GM19372 (cell line): ENCODE results near the gene USP9X.
A peak's percentile ranks its signal among the peaks of the same experiment; 100 is the strongest.
"Not testable (repeated sequence)": the region's sequence is repeated elsewhere in the genome, so short reads cannot be mapped to it uniquely, and the experiment has no call there.

Experiments
- ATAC-seq: cut with Tn5 transposase; IDR thresholded peaks from one replicate; pipeline ENCODE4 v1.9.1; 2021; ENCODE audit warnings: mild to moderate bottlenecking, low read depth, moderate library complexity; ENCODE audit not compliant: unreplicated experiment

Gene USP9X

DNA sequence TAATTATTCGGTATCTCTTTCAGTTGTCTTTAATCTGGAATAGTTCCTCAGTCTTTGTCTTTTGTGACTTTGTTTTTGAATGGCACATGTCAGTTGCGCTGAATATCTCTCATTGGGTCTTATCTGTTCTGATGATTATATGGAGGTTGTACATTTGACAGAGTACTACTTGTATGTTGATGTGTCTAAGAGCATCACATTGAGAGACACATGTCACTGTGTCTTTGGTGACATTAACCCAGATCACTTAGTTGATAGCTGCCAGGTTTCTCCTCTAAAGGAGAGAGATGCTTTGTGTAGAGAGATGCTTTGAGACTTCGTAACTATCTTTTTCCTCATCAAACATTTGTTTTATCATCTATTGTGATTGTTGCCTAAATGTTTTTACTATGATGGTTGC, 92.1 kb downstream of the USP9X start:
- ATAC-seq: no peak

- ATAC-seq: no peak
Observed at GRCh38 chrX:41178201-41178600, 93.0 kb downstream of the USP9X start.

DNA sequence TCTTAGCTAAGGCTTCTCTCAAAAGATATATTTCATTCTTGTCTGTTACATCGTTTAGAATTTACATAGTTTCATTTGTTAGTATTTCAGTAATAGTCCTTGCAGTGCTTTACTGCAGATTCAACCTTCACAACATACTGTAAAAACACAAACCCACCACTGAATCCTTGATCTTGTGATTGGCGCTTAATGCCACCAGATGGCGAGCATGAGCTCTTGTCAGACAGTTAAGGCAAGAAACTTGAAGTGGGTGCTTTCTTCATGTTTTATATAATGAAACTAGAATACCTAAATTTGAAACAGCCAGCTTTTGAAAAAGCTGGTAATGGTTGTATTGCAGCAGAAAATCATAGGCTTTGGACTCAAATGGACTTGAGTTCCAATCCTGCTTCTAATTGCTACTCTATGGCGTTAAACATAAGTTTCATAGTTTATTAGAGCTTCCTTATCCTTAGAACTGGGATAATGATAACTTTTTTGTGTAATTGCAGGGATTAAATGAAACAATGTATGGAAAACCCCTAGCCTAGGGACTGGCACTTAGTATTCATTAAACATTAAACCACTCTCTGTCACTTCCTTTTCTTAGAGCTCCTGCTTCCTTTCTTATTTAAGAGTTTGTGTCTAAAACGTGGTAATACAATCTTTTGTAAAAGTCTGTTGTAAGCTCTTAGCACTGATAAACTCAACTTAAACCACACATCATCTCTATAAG, 95.1 kb downstream of the USP9X start:
- no peak for ATAC-seq

- no peak for ATAC-seq
Observed at GRCh38 chrX:41184312-41184711, 99.1 kb downstream of the USP9X start.

GRCh38 chrX:41186946-41187345, 101.7 kb downstream of the USP9X start:
- ATAC-seq: not testable (repeated sequence)

DNA sequence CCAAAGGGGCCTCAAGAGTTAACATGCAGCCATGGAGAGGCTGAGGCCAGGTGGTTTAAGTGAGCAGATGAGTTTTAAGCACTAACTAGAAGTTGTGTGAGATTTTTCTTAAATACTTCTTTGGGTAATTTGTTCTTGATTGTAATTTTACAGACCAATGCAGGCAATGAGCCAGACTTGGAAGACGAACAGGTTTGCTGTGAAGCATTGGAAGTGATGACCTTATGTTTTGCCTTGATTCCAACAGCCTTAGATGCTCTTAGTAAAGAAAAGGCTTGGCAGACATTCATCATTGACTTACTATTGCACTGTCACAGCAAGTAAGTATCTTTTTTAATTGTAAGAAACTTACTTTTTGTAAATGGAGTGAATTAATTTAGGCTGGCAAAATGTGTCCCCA, 103.9 kb downstream of the USP9X start:
- no peak for ATAC-seq

GRCh38 chrX:41192880-41193279, 107.6 kb downstream of the USP9X start:
- ATAC-seq: no peak

DNA sequence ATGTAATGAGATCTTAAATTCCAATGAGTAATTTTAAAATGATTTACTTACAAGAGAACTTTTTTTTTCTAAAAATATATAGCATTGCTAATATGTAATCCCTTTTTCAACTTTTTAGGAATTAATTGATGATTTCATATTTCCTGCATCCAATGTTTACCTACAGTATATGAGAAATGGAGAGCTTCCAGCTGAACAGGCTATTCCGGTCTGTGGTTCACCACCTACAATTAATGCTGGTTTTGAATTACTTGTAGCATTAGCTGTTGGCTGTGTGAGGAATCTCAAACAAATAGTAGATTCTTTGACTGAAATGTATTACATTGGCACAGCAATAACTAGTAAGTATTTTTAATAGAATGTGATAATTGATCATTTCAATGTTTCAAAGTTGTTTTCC, 113.2 kb downstream of the USP9X start:
- ATAC-seq: no peak

- no peak for ATAC-seq
Observed at GRCh38 chrX:41200785-41201184, 115.5 kb downstream of the USP9X start.

DNA sequence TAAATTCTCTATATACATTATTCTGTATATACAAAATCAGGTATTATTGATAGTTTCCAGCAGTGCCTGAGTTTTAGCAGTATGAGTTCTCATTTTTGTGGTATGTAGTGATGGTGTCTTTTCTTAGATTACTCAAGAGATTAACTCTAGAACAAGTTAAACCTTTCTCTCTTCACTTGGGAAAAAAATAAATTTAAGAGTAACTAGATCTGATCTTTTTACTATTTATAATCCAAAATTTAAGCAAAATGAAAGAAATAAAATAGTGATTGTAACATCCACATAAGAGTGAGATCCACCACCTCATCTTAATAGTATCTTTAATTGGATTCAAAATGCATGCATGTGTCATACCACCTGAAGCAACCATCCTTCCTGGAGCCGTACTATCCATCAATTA, 124.6 kb downstream of the USP9X start:
- no peak for ATAC-seq

GRCh38 chrX:41224605-41225004, 139.4 kb downstream of the USP9X start:
- ATAC-seq: no peak

- no peak for ATAC-seq
Observed at GRCh38 chrX:41233988-41234387, 148.7 kb downstream of the USP9X start.

GRCh38 chrX:41234471-41234870, 149.2 kb downstream of the USP9X start:
- not testable (repeated sequence) for ATAC-seq

DNA sequence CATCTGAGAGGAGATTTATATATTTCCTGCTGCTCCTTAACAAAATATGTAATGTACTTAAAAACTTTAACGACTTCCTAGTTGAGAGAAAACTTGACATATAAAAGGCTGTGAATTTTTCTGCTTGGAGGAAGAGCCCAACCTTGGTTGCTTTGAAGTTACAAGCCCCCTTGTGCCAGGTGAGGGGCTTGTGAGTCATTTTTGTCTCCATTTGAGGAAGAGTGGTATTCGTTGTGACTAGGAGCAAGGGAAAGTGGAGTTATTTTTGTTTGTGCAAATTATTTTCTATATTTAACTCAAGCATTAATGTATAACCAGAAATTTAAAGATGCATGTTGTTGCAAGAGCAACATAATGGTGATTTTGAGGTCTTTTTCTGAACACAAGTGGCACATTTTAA, 149.7 kb downstream of the USP9X start:
- ATAC-seq: no peak

- ATAC-seq: peak; percentile 53
Observed at GRCh38 chrX:41236629-41237028, 151.4 kb downstream of the USP9X start.

GRCh38 chrX:41240509-41240908, 155.3 kb downstream of the USP9X start:
- ATAC-seq: no peak

DNA sequence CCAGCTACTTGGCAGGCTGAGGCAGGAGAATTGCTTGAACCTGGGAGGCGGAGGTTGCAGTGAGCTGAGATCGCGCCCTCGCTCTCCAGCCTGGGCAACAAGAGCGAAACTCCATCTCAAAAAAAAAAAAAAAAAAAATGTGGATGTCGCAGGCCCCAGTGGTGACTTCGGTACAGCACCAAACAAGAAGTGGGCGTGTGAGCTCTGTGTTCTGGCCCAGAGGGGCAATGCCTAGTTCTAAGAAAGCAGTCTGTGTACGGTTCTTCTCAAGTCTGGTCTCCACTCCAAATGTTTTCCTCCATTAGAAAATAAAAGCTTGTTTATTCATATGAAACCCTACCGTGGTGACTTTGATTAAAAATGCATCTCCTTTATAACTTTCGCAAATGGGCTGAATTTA, 156.7 kb downstream of the USP9X start:
- no peak for ATAC-seq

DNA sequence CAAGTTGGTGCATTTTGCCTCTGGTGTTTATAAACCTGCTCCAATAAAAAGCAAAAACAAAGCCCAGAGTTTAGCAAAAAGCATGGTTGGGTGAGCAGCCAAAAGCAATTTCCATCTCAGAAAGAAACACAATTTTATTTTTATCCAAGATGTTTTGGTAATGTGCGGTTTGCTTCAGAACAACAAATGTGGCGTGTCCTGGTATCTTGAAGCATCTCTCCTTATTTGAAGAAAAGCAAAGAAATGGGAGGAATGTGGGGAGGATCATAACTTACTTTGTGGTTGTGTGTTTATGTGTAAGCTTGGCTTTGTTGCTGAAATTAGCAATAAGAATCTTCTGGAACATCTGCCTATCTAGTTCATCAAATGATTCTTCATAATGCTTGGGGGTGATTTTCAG, 160.4 kb downstream of the USP9X start:
- ATAC-seq: no peak

DNA sequence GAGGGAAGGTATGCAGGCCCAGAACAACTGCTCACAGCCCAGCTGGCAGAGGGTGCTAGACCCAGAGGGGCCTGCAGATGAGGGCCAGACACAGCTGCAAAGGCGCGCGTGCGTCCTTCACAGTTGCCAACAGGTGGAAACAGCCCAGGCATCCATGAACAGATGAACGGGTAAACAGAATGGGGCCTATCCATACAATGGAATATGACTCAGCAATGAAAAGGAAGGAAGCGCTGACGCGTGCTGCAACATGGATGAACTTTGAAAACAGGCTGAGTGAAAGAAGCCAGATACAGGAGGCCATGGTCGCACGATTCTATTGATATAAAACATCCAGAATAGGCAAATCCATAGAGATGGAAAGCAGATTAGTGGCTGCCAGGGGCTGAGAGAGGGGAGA, 165.6 kb downstream of the USP9X start:
- no peak for ATAC-seq

DNA sequence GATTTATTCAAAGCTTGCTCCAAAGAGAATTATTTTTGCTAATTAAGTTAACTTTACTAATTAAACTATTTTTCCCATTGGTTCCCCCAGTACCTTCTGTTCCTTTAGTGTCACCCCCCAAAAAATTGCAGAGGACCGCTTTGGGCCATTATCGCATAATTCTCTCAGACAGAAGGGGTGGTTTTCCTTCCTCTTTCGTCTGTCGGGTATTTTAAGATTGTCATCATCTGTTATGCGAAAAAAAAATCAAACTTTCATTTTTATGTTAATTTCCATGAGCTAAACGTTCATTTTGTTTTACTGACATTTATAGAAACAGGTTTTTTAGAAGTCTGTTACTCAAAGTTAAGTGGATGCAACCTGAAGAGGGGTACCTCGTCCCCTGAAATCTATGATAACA, 172.6 kb downstream of the USP9X start:
- ATAC-seq: no peak

- ATAC-seq: no peak
Observed at GRCh38 chrX:41258226-41258625, 173.0 kb downstream of the USP9X start.

DNA sequence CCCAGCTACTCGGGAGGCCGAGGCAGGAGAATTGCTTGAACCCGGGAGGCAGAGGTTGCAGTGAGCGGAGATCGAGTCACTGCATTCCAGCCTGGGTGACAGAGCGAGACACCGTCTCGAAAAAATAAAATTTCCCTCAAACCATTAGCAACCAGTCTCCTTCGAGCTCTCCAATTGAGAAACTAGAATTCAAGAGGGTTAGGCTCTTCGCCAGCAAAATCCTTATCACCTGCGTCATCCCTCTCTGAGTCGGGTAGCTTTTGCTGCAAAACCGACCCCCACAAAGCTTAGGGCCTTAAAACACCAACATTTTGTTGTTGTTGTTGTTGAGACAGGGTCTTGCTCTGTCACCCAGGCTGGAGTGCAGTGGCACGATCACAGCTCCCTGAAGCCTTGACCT, 173.6 kb downstream of the USP9X start:
- ATAC-seq: no peak

DNA sequence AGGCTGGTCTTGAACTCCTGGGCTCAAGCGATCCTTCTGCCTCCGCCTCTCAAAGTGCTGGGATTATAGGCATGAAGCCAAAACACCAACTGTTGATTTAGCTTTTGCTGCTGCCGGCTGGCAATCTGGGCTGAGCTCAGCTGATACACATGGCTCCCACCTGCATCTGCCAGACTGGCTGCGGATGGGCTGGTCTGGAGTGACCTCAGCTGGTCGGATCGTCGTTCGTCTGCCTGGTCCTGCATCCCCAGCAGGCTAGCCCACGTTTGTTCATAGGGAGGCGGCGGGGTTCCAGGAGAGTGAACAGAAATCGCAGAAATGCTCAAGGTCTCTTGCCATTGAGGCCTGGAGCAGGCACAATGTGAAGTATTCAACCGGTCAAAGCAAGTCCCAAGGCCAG, 174.3 kb downstream of the USP9X start:
- no peak for ATAC-seq
